Measurements from ENCODE around the gene SIRT2. TPM values are rescaled to one million over a fixed set of nuclear protein-coding genes. Genes with fewer than 3 reads are reported as not detected.

The SIRT2 gene
- total and polyA plus RNA-seq, 2 of the 13 experiments (the other 11 are each of a cell fraction or from before 2014, with no cell fraction given) = 22.3 to 26.1 TPM

GRCh38 chr19:38849147-38849859 is 50.1 kb downstream of the SIRT2 start (continued):
- TF ChIP-seq ZFAT (CRISPR knock-in tag; conservative IDR thresholded peaks at IDR 0.05) = no peak
- TF ChIP-seq ZBTB21 (CRISPR knock-in tag; IDR thresholded peaks at IDR 0.05) = no peak
- no peak for TF ChIP-seq PTBP1 (IDR thresholded peaks at IDR 0.05; ENCODE audit: low read depth, low read length, poor library complexity, severe bottlenecking)
- TF ChIP-seq MYPOP (CRISPR knock-in tag; IDR thresholded peaks at IDR 0.05) = no peak
- no peak for TF ChIP-seq TCF12 (IDR thresholded peaks at IDR 0.05)
- TF ChIP-seq TCF12 (CRISPR knock-in tag; IDR thresholded peaks at IDR 0.05) = no peak
- TF ChIP-seq ZFP36 (IDR thresholded peaks at IDR 0.05; ENCODE audit: borderline replicate concordance, low read depth, low read length, partially characterized antibody) = no peak
- TF ChIP-seq ATF6 (CRISPR knock-in tag; conservative IDR thresholded peaks at IDR 0.05) = no peak
- TF ChIP-seq ARNTL (CRISPR knock-in tag; IDR thresholded peaks at IDR 0.05) = no peak; the same call in none of the 2 replicates
- no peak for TF ChIP-seq PCBP2 (optimal IDR thresholded peaks at IDR 0.05; ENCODE audit: low read depth, low read length, poor library complexity, severe bottlenecking)
- 0 out of 2 replicates have a peak, but pooled peaks have one; percentile 7 for TF ChIP-seq PHF20 (CRISPR knock-in tag; IDR thresholded peaks at IDR 0.05)
- TF ChIP-seq FOXO4 (CRISPR knock-in tag; conservative IDR thresholded peaks at IDR 0.05) = no peak
- no peak for TF ChIP-seq GATAD2A (CRISPR knock-in tag; IDR thresholded peaks at IDR 0.05)
- TF ChIP-seq ZNF687 (CRISPR knock-in tag; IDR thresholded peaks at IDR 0.05) = peak; percentile 97
- 0 out of 2 replicates have a peak, but pooled peaks have one; percentile 52 for TF ChIP-seq ZNF841 (CRISPR knock-in tag; IDR thresholded peaks at IDR 0.05; ENCODE audit: borderline replicate concordance)
- 0 out of 2 replicates have a peak, but pooled peaks have one; percentile 52 for TF ChIP-seq ZNF709 (CRISPR knock-in tag; IDR thresholded peaks at IDR 0.05)
- TF ChIP-seq THAP9 (CRISPR knock-in tag; IDR thresholded peaks at IDR 0.05; ENCODE audit: borderline replicate concordance) = no peak

Data from HepG2 (cell line).